LNCaP clone FGC (cell line): ENCODE measurements around the gene C12orf42.

Experiments
- DNase-seq: peaks from one replicate; pipeline ENCODE4 v3.0.0-alpha.2; 2011; ENCODE audit warnings: low read depth
- H3K4me3 ChIP-seq: 2 replicates; pipeline ENCODE4 v1.5.1; 2011; ENCODE audit warnings: mild to moderate bottlenecking, low read depth, low read length, control low read depth
- CTCF ChIP-seq: IDR thresholded peaks from 2 replicates; pipeline ENCODE4 v1.5.1; 2012; ENCODE audit warnings: mild to moderate bottlenecking; ENCODE audit not compliant: control insufficient read depth, insufficient read depth; ENCODE audit errors: extremely low read depth

Gene C12orf42

GRCh38 chr12:103397536-103397935 is 98.2 kb downstream of the C12orf42 start:
- no peak for TF ChIP-seq CTCF
- DNase-seq: no peak
- no peak overlapping the region for H3K4me3 ChIP-seq

- TF ChIP-seq CTCF: no peak
- no peak for DNase-seq
- no peak overlapping the region for H3K4me3 ChIP-seq
Measured at GRCh38 chr12:103392722-103393121, 103.0 kb downstream of the C12orf42 start.

GRCh38 chr12:103391103-103391502 is 104.7 kb downstream of the C12orf42 start:
- no peak for DNase-seq
- H3K4me3 ChIP-seq: no peak overlapping the region
- TF ChIP-seq CTCF: no peak

GRCh38 chr12:103387385-103387784 is 108.4 kb downstream of the C12orf42 start:
- TF ChIP-seq CTCF: no peak
- DNase-seq: no peak
- no peak overlapping the region for H3K4me3 ChIP-seq

- DNase-seq: no peak
- no peak overlapping the region for H3K4me3 ChIP-seq
- no peak for TF ChIP-seq CTCF
Measured at GRCh38 chr12:103386451-103386850, 109.3 kb downstream of the C12orf42 start.

GRCh38 chr12:103382736-103383346 is 112.9 kb downstream of the C12orf42 start:
- H3K4me3 ChIP-seq: no peak overlapping the region
- TF ChIP-seq CTCF: no peak
- no peak for DNase-seq

GRCh38 chr12:103382119-103382518 is 113.6 kb downstream of the C12orf42 start:
- no peak overlapping the region for H3K4me3 ChIP-seq
- no peak for DNase-seq
- TF ChIP-seq CTCF: no peak
